ENCODE results near the gene ZNF79.

Gene ZNF79

DNA sequence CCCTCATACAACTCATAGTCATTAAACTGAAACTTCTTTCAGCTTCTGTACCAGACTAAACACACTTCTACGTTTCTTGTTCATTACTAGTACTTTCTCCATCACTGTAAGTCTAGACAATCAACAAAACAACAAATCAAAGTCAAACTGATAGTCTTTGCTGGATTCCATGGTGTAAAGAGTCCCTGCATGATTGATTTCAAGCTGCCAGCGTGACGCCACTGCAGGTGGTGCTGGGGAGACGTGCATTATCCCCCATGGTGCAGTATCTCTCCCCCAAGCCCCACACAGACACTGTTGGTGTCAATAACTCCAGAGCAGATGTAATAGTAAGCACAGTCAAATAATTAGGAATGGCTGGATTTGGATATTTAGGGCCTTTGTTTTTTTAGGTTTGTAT lies 37.9 kb upstream of the ZNF79 start:
- TF ChIP-seq ISL1 (CRISPR knock-in tag; IDR thresholded peaks at IDR 0.05), result no peak
- no peak for TF ChIP-seq BACH2 (CRISPR knock-in tag; IDR thresholded peaks at IDR 0.05; ENCODE audit: borderline replicate concordance)
- TF ChIP-seq ZNF70 (CRISPR knock-in tag; IDR thresholded peaks at IDR 0.05), result no peak
- no peak for TF ChIP-seq PPARA (CRISPR knock-in tag; IDR thresholded peaks at IDR 0.05; ENCODE audit: borderline replicate concordance)
- no peak for TF ChIP-seq CSDC2 (CRISPR knock-in tag; IDR thresholded peaks at IDR 0.05)
- TF ChIP-seq POU6F1 (CRISPR knock-in tag; IDR thresholded peaks at IDR 0.05; ENCODE audit: borderline replicate concordance, low read depth), result no peak
- no peak for TF ChIP-seq GLIS3 (CRISPR knock-in tag; IDR thresholded peaks at IDR 0.05)
- TF ChIP-seq SNAI2 (CRISPR knock-in tag; IDR thresholded peaks at IDR 0.05), result no peak
- TF ChIP-seq ZNF565 (CRISPR knock-in tag; conservative IDR thresholded peaks at IDR 0.05; ENCODE audit: low read depth), result no peak
- TF ChIP-seq, protein P1, sequence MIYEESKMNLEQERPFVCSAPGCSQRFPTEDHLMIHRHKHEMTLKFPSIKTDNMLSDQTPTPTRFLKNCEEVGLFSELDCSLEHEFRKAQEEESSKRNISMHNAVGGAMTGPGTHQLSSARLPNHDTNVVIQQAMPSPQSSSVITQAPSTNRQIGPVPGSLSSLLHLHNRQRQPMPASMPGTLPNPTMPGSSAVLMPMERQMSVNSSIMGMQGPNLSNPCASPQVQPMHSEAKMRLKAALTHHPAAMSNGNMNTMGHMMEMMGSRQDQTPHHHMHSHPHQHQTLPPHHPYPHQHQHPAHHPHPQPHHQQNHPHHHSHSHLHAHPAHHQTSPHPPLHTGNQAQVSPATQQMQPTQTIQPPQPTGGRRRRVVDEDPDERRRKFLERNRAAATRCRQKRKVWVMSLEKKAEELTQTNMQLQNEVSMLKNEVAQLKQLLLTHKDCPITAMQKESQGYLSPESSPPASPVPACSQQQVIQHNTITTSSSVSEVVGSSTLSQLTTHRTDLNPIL (CRISPR knock-in tag; IDR thresholded peaks at IDR 0.05; ENCODE audit: low read depth), result no peak
- no peak for TF ChIP-seq OSR1 (CRISPR knock-in tag; IDR thresholded peaks at IDR 0.05)
- no peak for TF ChIP-seq RARB (CRISPR knock-in tag; IDR thresholded peaks at IDR 0.05)
- TF ChIP-seq ZNF8 (CRISPR knock-in tag; IDR thresholded peaks at IDR 0.05), result no peak
- no peak for TF ChIP-seq ZC3H10 (CRISPR knock-in tag; IDR thresholded peaks at IDR 0.05)
- TF ChIP-seq ZFP30 (CRISPR knock-in tag; IDR thresholded peaks at IDR 0.05), result no peak
- no peak for TF ChIP-seq TOX (CRISPR knock-in tag; IDR thresholded peaks at IDR 0.05; ENCODE audit: borderline replicate concordance)
- TF ChIP-seq ARNTL (CRISPR knock-in tag; IDR thresholded peaks at IDR 0.05; ENCODE audit: borderline replicate concordance, low read depth), result no peak
- no peak for TF ChIP-seq TSHZ2 (CRISPR knock-in tag; IDR thresholded peaks at IDR 0.05)
- no peak for TF ChIP-seq TCF4 (CRISPR knock-in tag; IDR thresholded peaks at IDR 0.05; ENCODE audit: borderline replicate concordance)
- TF ChIP-seq PATZ1 (CRISPR knock-in tag; IDR thresholded peaks at IDR 0.05; ENCODE audit: borderline replicate concordance), result no peak
- no peak for ATAC-seq

- no peak for ATAC-seq
Observed at GRCh38 chr9:127386981-127387380, 37.2 kb upstream of the ZNF79 start.

More at GRCh38 chr9:127386981-127387380, 37.2 kb upstream of the ZNF79 start:
- no peak for TF ChIP-seq CSRNP3 (CRISPR knock-in tag; IDR thresholded peaks at IDR 0.05)
- TF ChIP-seq SNAI2 (CRISPR knock-in tag; IDR thresholded peaks at IDR 0.05), result no peak
- TF ChIP-seq BACH2 (CRISPR knock-in tag; IDR thresholded peaks at IDR 0.05; ENCODE audit: borderline replicate concordance), result no peak
- no peak for TF ChIP-seq ZFP3 (CRISPR knock-in tag; IDR thresholded peaks at IDR 0.05)
- no peak for TF ChIP-seq ZNF565 (CRISPR knock-in tag; conservative IDR thresholded peaks at IDR 0.05; ENCODE audit: low read depth)
- TF ChIP-seq TOX (CRISPR knock-in tag; IDR thresholded peaks at IDR 0.05; ENCODE audit: borderline replicate concordance), result no peak
- no peak for TF ChIP-seq PATZ1 (CRISPR knock-in tag; IDR thresholded peaks at IDR 0.05; ENCODE audit: borderline replicate concordance)
- no peak for TF ChIP-seq RARB (CRISPR knock-in tag; IDR thresholded peaks at IDR 0.05)
- TF ChIP-seq ZFP30 (CRISPR knock-in tag; IDR thresholded peaks at IDR 0.05), result no peak
- TF ChIP-seq ARNTL (CRISPR knock-in tag; IDR thresholded peaks at IDR 0.05; ENCODE audit: borderline replicate concordance, low read depth), result no peak

Measured in SK-N-SH treated with all-trans-retinoic acid at 6 μM for 48 hours (cell line).